IMR-90 (cell line): ENCODE data around the gene CDKN2A. TPM values are rescaled to one million over a fixed set of nuclear protein-coding genes. Genes with fewer than 3 reads are reported as not detected.

Source experiments
- CEBPB ChIP-seq: IDR thresholded peaks from 2 replicates; pipeline ENCODE4 v1.6.1; 2012; ENCODE audit warnings: low read depth, low read length, improper control_type of control experiment
- polyA plus RNA-seq, 3 experiments: library from polyadenylated mRNA; depleted of rRNA; stranded (reverse); fragments of >200 nt; gene quantifications; 2 replicates each; pipeline ENCODE4 v1.2.3, GENCODE V29; 2012; ENCODE audit warnings: low replicate concordance in 1 of 3
- total RNA-seq: library from RNA; depleted of rRNA; stranded (reverse); fragments of >200 nt; gene quantifications from 2 replicates; pipeline ENCODE4 v1.2.3, GENCODE V29; 2012
- TF ChIP-seq, protein P1 (sequence below): conservative IDR thresholded peaks from 2 replicates; pipeline ENCODE4 v1.5.1; 2012; ENCODE audit warnings: mild to moderate bottlenecking, low read depth, low read length, improper control_type of control experiment

Gene CDKN2A
- total and polyA plus RNA-seq, 2 of the 4 experiments (the other 2 are of a cell fraction), result 11.3 to 75.3 TPM

DNA sequence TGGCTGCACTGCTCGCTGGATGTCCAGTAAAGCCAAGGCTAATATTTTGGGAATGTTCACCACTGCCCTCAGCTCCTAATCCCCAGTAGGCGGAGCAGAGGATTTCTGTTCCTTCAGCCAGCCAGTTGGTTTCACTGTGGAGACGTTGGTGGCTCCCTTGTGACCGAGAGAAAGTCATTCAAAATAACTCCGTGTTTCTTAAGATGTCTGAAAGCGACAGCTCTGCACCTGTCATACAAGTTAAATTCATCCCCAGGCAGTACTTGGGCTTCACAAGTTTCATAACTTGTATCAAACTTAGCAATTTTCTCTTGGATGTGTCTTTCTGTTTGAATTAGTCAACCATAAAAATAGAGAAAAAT, 15.3 kb upstream of the CDKN2A start (continued):
- no peak for TF ChIP-seq CEBPB
- TF ChIP-seq, protein P1, sequence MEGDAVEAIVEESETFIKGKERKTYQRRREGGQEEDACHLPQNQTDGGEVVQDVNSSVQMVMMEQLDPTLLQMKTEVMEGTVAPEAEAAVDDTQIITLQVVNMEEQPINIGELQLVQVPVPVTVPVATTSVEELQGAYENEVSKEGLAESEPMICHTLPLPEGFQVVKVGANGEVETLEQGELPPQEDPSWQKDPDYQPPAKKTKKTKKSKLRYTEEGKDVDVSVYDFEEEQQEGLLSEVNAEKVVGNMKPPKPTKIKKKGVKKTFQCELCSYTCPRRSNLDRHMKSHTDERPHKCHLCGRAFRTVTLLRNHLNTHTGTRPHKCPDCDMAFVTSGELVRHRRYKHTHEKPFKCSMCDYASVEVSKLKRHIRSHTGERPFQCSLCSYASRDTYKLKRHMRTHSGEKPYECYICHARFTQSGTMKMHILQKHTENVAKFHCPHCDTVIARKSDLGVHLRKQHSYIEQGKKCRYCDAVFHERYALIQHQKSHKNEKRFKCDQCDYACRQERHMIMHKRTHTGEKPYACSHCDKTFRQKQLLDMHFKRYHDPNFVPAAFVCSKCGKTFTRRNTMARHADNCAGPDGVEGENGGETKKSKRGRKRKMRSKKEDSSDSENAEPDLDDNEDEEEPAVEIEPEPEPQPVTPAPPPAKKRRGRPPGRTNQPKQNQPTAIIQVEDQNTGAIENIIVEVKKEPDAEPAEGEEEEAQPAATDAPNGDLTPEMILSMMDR, result peak; percentile 36
